ENCODE measurements around the gene NONO. TPM values are rescaled to one million over a fixed set of nuclear protein-coding genes. Genes with fewer than 3 reads are reported as not detected.

The NONO gene
- total and polyA plus RNA-seq, 2 experiments from 2014 or later: 175 to 318 TPM

- WGBS (ENCODE audit: low lambda C conversion rate, missing lambda C conversion rate): 33% methylated on average over 21 of the region's 35 CpGs
- Histone ChIP-seq H3K36me3 (replicated peaks; ENCODE audit: insufficient read depth, low read depth) (no peaks in the 10 kb centered on the region), H3K79me2 (peaks cover 12% of the 10 kb centered on the region), H3K4me2 (peak overlapping the region; percentile 74), H3K9me2 (replicated peaks; ENCODE audit: insufficient read depth) (no peaks in the 10 kb centered on the region), H3K4me3 (peak overlapping the region; percentile 87), H3K27ac (peak overlapping the region; percentile 86), H3K4me1 (ENCODE audit: insufficient read depth) (no peaks in the 10 kb centered on the region), H3K27me3 (no peaks in the 10 kb centered on the region), H4K20me1 (ENCODE audit: insufficient read depth, poor library complexity, severe bottlenecking) (no peaks in the 10 kb centered on the region), H3K9me3 (ENCODE audit: low read depth) (no peaks in the 10 kb centered on the region), H2AFZ (peak overlapping the region; percentile 71)
- TF ChIP-seq CTCF (IDR thresholded peaks at IDR 0.05; ENCODE audit: poor library complexity) (peak; percentile 39), EZH2phosphoT487 (IDR thresholded peaks at IDR 0.05; ENCODE audit: low read depth, severe bottlenecking, unreplicated experiment) (no peak), EZH2 (IDR thresholded peaks at IDR 0.05; ENCODE audit: borderline replicate concordance) (no peak)
- peak; percentile 60 for DNase-seq (ENCODE audit: low spot score)
Measured at GRCh38 chrX:71253253-71254091, 30.0 kb upstream of the NONO start.

- peak within 1 kb of the TSS; percentile 89 for H3K27ac ChIP-seq
- no peaks in the 10 kb centered on the region for H3K4me1 ChIP-seq (ENCODE audit: insufficient read depth)
- H3K9me3 ChIP-seq (ENCODE audit: low read depth): no peaks in the 10 kb centered on the region
- DNase-seq (ENCODE audit: low spot score): peak; percentile 92
- peaks cover 12% of the 10 kb centered on the region for H3K79me2 ChIP-seq
- TF ChIP-seq EZH2 (IDR thresholded peaks at IDR 0.05; ENCODE audit: borderline replicate concordance): no peak
- TF ChIP-seq CTCF (IDR thresholded peaks at IDR 0.05; ENCODE audit: poor library complexity): no peak
- no peak for TF ChIP-seq EZH2phosphoT487 (IDR thresholded peaks at IDR 0.05; ENCODE audit: low read depth, severe bottlenecking, unreplicated experiment)
- 31% methylated on average over 37 of the region's 54 CpGs for WGBS (ENCODE audit: low lambda C conversion rate, missing lambda C conversion rate)
- no peaks in the 10 kb centered on the region for H3K9me2 ChIP-seq (replicated peaks; ENCODE audit: insufficient read depth)
- H3K36me3 ChIP-seq (replicated peaks; ENCODE audit: insufficient read depth, low read depth): no peaks in the 10 kb centered on the region
- H4K20me1 ChIP-seq (ENCODE audit: insufficient read depth, poor library complexity, severe bottlenecking): no peaks in the 10 kb centered on the region
- H3K4me2 ChIP-seq: peak within 1 kb of the TSS; percentile 90
- H2AFZ ChIP-seq: peak within 1 kb of the TSS; percentile 75
- H3K27me3 ChIP-seq: no peaks in the 10 kb centered on the region
- H3K4me3 ChIP-seq: peak within 1 kb of the TSS; percentile 87
Measured at GRCh38 chrX:71254092-71254963, 29.1 kb upstream of the NONO start, which contains the start of gene ZMYM3. ZMYM3 (minus strand) TSS chrX:71254140; CDS start chrX:71253255, 885 bp downstream.

- no peaks in the 10 kb centered on the region for H3K4me1 ChIP-seq (ENCODE audit: insufficient read depth)
- no peaks in the 10 kb centered on the region for H3K36me3 ChIP-seq (replicated peaks; ENCODE audit: insufficient read depth, low read depth)
- H4K20me1 ChIP-seq (ENCODE audit: insufficient read depth, poor library complexity, severe bottlenecking): no peaks in the 10 kb centered on the region
- peaks cover 12% of the 10 kb centered on the region for H3K79me2 ChIP-seq
- H3K27ac ChIP-seq: peak overlapping the region; percentile 89
- H3K4me2 ChIP-seq: peak overlapping the region; percentile 90
- no peak for DNase-seq (ENCODE audit: low spot score)
- no peaks in the 10 kb centered on the region for H3K27me3 ChIP-seq
- 68% methylated on average over 6 of the region's 6 CpGs for WGBS (ENCODE audit: low lambda C conversion rate, missing lambda C conversion rate)
- TF ChIP-seq CTCF (IDR thresholded peaks at IDR 0.05; ENCODE audit: poor library complexity) (no peak), EZH2phosphoT487 (IDR thresholded peaks at IDR 0.05; ENCODE audit: low read depth, severe bottlenecking, unreplicated experiment) (no peak), EZH2 (IDR thresholded peaks at IDR 0.05; ENCODE audit: borderline replicate concordance) (no peak)
- H3K9me2 ChIP-seq (replicated peaks; ENCODE audit: insufficient read depth): no peaks in the 10 kb centered on the region
- H2AFZ ChIP-seq: no peak overlapping the region
- no peak overlapping the region for H3K4me3 ChIP-seq
- H3K9me3 ChIP-seq (ENCODE audit: low read depth): no peaks in the 10 kb centered on the region
Measured at GRCh38 chrX:71256051-71256450, 27.4 kb upstream of the NONO start.
